HG02981 (cell line): ENCODE data around the gene DNAJC15.

Source experiments
- ATAC-seq: cut with Tn5 transposase; IDR thresholded peaks from one replicate; pipeline ENCODE4 v1.9.1; 2021; ENCODE audit warnings: mild to moderate bottlenecking, moderate library complexity; ENCODE audit not compliant: unreplicated experiment

The DNAJC15 gene

GRCh38 chr13:43122791-43123190 lies 99.4 kb downstream of the DNAJC15 start:
- no peak for ATAC-seq

GRCh38 chr13:43123856-43124255 lies 100.5 kb downstream of the DNAJC15 start:
- no peak for ATAC-seq

GRCh38 chr13:43124490-43124889 lies 101.1 kb downstream of the DNAJC15 start:
- ATAC-seq: no peak

GRCh38 chr13:43126420-43126819 lies 103.0 kb downstream of the DNAJC15 start:
- no peak for ATAC-seq

- ATAC-seq: no peak
These were observed 103.9 kb downstream of the DNAJC15 start for GRCh38 chr13:43127103-43127798.

- no peak for ATAC-seq
These were observed 104.4 kb downstream of the DNAJC15 start for GRCh38 chr13:43127827-43128226.

- ATAC-seq: no peak
These were observed 105.1 kb downstream of the DNAJC15 start for GRCh38 chr13:43128504-43128961.

- no peak for ATAC-seq
These were observed 105.7 kb downstream of the DNAJC15 start for GRCh38 chr13:43129066-43129465.

GRCh38 chr13:43129511-43130110 lies 106.2 kb downstream of the DNAJC15 start:
- no peak for ATAC-seq

- ATAC-seq: no peak
These were observed 108.9 kb downstream of the DNAJC15 start for GRCh38 chr13:43132257-43132656.

- ATAC-seq: no peak
These were observed 109.5 kb downstream of the DNAJC15 start for GRCh38 chr13:43132911-43133310.

- ATAC-seq: no peak
These were observed 110.4 kb downstream of the DNAJC15 start for GRCh38 chr13:43133792-43134191.

GRCh38 chr13:43134868-43135267 lies 111.5 kb downstream of the DNAJC15 start:
- ATAC-seq: no peak

GRCh38 chr13:43135516-43135915 lies 112.1 kb downstream of the DNAJC15 start:
- ATAC-seq: no peak

- ATAC-seq: no peak
These were observed 113.7 kb downstream of the DNAJC15 start for GRCh38 chr13:43136920-43137575.

GRCh38 chr13:43139211-43139610 lies 115.8 kb downstream of the DNAJC15 start:
- ATAC-seq: no peak

- ATAC-seq: no peak
These were observed 116.5 kb downstream of the DNAJC15 start for GRCh38 chr13:43139921-43140320.

GRCh38 chr13:43140985-43141384 lies 117.6 kb downstream of the DNAJC15 start:
- ATAC-seq: no peak

GRCh38 chr13:43141685-43142084 lies 118.3 kb downstream of the DNAJC15 start:
- no peak for ATAC-seq

- ATAC-seq: no peak
These were observed 120.2 kb downstream of the DNAJC15 start for GRCh38 chr13:43143591-43143990.

GRCh38 chr13:43145534-43146196 lies 122.3 kb downstream of the DNAJC15 start:
- no peak for ATAC-seq

GRCh38 chr13:43146400-43146799 lies 123.0 kb downstream of the DNAJC15 start:
- no peak for ATAC-seq
